ENCODE data around the gene NME3. TPM values are rescaled to one million over a fixed set of nuclear protein-coding genes. Genes with fewer than 3 reads are reported as not detected.
A peak's percentile ranks its signal among the peaks of the same experiment; 100 is the strongest.

The NME3 gene
- polyA plus RNA-seq, 3 donors = 57.7 to 80.2 (median 74.7) TPM

DNA sequence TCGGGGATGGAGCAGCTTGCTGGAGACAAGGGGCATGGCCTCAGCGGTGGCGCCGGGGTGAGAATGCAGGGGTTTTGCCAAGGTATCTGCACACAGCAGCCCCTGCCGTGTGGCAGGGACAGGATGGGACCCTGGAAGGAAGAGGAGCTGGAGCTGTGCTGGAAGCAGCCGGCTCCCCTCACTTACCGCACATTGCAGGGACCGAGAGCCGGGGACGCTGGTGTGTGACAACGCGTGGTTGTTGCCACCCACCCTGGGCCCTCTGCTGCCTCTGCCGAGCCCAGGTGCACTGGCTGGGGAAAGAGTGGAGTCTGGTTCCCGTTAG is 14.5 kb upstream of the NME3 start:
- Histone ChIP-seq H2AFZ (ENCODE audit: insufficient read depth, low read depth, low read length, poor library complexity, severe bottlenecking) (no peak overlapping the region), H4K20me1 (ENCODE audit: insufficient read depth, low read length) (peaks cover 46% of the 10 kb centered on the region), H3K9ac (ENCODE audit: insufficient read depth, low read length, poor library complexity, severe bottlenecking) (no peak overlapping the region), H3K27me3 (ENCODE audit: control insufficient read depth in 2 of 2, insufficient read depth in 2 of 2, low read length in 2 of 2) (no peaks in the 10 kb centered on the region), H3K4me1 (ENCODE audit: control insufficient read depth in 1 of 2, insufficient read depth in 2 of 2, low read length in 2 of 2) (peaks cover 23 to 28% of the 10 kb centered on the region in 2 donors), H3K4me3 (replicated peaks in 1 of 3; ENCODE audit: low read depth in 2 of 3, low read length in 3 of 3) (no peak overlapping the region), H3K4me2 (replicated peaks; ENCODE audit: extremely low read depth, low read length, poor library complexity, severe bottlenecking) (no peak overlapping the region), H3K27ac (ENCODE audit: low read depth in 1 of 2, low read length in 2 of 2) (no peak overlapping the region), H3K36me3 (replicated peaks in 1 of 2; ENCODE audit: control insufficient read depth in 1 of 2, insufficient read depth in 2 of 2, low read length in 2 of 2) (peaks cover 40 to 43% of the 10 kb centered on the region in 2 donors), H3K79me2 (ENCODE audit: insufficient read depth, low read length) (peaks cover 49% of the 10 kb centered on the region), H3K9me3 (replicated peaks in 1 of 2; ENCODE audit: control insufficient read depth in 1 of 2, insufficient read depth in 1 of 2, low read length in 2 of 2) (no peaks in the 10 kb centered on the region)
- Mint-ChIP-seq H3K27ac (no peak overlapping the region), H3K4me3 (no peak overlapping the region), H3K9me3 (no peaks in the 10 kb centered on the region), H3K4me1 (peaks cover 23% of the 10 kb centered on the region), H3K36me3 (peaks cover 18 to 52% of the 10 kb centered on the region in 2 donors), H3K27me3 (ENCODE audit: low read depth in 3 of 3) (no peaks in the 10 kb centered on the region)
- WGBS (ENCODE audit: insufficient coverage) = 99% methylated on average over 14 of the region's 14 CpGs
- no peak for DNase-seq
- no peak for TF ChIP-seq CTCF (IDR thresholded peaks at IDR 0.05)
- intact Hi-C loops (cut with micrococcal nuclease) = loop anchor here in 1 of 2 donors (10.0 kb wide), 2 partner anchors 81 to 361 kb away; partner anchors contain the start of genes MAPK8IP3 and UQCC4

GRCh38 chr16:1784977-1785845 is 13.9 kb upstream of the NME3 start:
- peaks cover 55% of the 10 kb centered on the region for H3K79me2 ChIP-seq (ENCODE audit: insufficient read depth, low read length)
- no peaks in the 10 kb centered on the region for H3K27me3 ChIP-seq (ENCODE audit: control insufficient read depth in 2 of 2, insufficient read depth in 2 of 2, low read length in 2 of 2)
- no peaks in the 10 kb centered on the region for H3K27me3 Mint-ChIP-seq (ENCODE audit: low read depth in 3 of 3)
- H3K36me3 Mint-ChIP-seq = peaks cover 16 to 53% of the 10 kb centered on the region in 2 donors
- intact Hi-C loops (cut with micrococcal nuclease) = loop anchor here (5.0 to 10.0 kb wide), 4 partner anchors 42 to 360 kb away; partner anchors contain the start of genes FAHD1 (in 1 of the 2), HAGH (in 1 of the 2), MAPK8IP3 (in 1 of the 2) and NTHL1 (in 1 of the 2)
- H3K9me3 ChIP-seq (replicated peaks in 1 of 2; ENCODE audit: control insufficient read depth in 1 of 2, insufficient read depth in 1 of 2, low read length in 2 of 2) = no peaks in the 10 kb centered on the region
- DNase-seq = no peak
- TF ChIP-seq CTCF (IDR thresholded peaks at IDR 0.05) = no peak
- peaks cover 25% of the 10 kb centered on the region for H3K4me1 Mint-ChIP-seq
- H3K27ac Mint-ChIP-seq = peak overlapping the region in 2 of 7 donors; percentile 50 to 68
- 97% methylated on average over 20 of the region's 26 CpGs for WGBS (ENCODE audit: insufficient coverage)
- peaks cover 37% of the 10 kb centered on the region in 2 donors for H3K36me3 ChIP-seq (replicated peaks in 1 of 2; ENCODE audit: control insufficient read depth in 1 of 2, insufficient read depth in 2 of 2, low read length in 2 of 2)
- H2AFZ ChIP-seq (ENCODE audit: insufficient read depth, low read depth, low read length, poor library complexity, severe bottlenecking) = no peak overlapping the region
- peaks cover 52% of the 10 kb centered on the region for H4K20me1 ChIP-seq (ENCODE audit: insufficient read depth, low read length)
- H3K4me3 ChIP-seq (replicated peaks in 1 of 3; ENCODE audit: low read depth in 2 of 3, low read length in 3 of 3) = no peak overlapping the region
- no peak overlapping the region for H3K9ac ChIP-seq (ENCODE audit: insufficient read depth, low read length, poor library complexity, severe bottlenecking)
- H3K4me2 ChIP-seq (replicated peaks; ENCODE audit: extremely low read depth, low read length, poor library complexity, severe bottlenecking) = no peak overlapping the region
- H3K4me3 Mint-ChIP-seq = no peak overlapping the region
- H3K27ac ChIP-seq (ENCODE audit: low read depth in 1 of 2, low read length in 2 of 2) = no peak overlapping the region
- H3K4me1 ChIP-seq (ENCODE audit: control insufficient read depth in 1 of 2, insufficient read depth in 2 of 2, low read length in 2 of 2) = peaks cover 25 to 33% of the 10 kb centered on the region in 2 donors
- H3K9me3 Mint-ChIP-seq = no peaks in the 10 kb centered on the region

All from CD14-positive monocyte (primary cell).